Vein endothelial cell (primary cell): ENCODE results near the gene SLC25A34. TPM values are rescaled to one million over a fixed set of nuclear protein-coding genes. Genes with fewer than 3 reads are reported as not detected.

Source experiments
- total RNA-seq: library from RNA; depleted of rRNA; stranded (reverse); fragments of >200 nt; gene quantifications from 2 replicates; pipeline ENCODE4 v1.2.3, GENCODE V29; 2012

Gene SLC25A34
- total RNA-seq: 0.33 and 1.1 TPM in 2 replicates

DNA sequence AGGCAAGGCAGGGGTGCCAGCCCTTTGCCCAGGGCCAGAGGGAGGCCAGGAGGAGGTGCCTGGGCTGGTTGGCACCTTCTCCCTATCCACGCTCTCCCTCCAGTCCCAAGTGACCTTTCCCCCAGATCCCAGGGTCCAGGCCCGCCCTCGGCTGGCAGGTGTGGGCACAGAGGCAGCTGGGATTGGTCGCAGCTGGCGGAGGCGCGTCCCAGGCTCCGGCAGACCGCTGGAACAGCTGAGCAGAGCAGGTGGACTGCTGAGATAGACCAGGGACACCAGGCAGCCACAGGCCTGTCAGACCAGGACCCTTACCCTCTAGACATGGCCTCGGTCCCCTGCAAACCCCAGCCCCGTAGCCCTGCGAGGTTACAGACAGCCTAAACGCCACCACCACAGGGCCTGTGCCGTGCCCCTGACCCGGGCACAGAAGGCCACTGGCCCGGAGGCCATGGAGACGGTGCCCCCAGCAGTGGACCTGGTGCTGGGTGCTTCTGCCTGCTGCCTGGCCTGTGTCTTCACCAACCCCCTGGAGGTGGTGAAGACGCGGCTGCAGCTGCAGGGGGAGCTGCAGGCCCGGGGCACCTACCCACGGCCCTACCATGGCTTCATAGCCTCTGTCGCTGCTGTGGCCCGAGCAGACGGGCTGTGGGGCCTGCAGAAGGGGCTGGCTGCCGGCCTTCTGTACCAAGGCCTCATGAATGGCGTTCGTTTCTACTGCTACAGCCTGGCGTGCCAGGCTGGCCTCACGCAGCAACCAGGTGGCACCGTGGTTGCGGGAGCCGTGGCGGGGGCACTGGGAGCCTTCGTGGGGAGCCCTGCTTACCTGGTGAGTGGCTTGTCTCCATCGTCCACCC, at the start of gene SLC25A34:
Gene SLC25A34, plus strand, starts transcription at position 221 of the 854 bp plus-strand sequence. Its CDS starts 228 bp downstream, at position 449.

GRCh38 chr1:15742339-15742801, 6.3 kb downstream of the SLC25A34 start, which contains the start of gene TMEM82:
Gene TMEM82 (plus strand): TSS chr1:15742499. CDS start chr1:15742560, 61 bp downstream.

DNA sequence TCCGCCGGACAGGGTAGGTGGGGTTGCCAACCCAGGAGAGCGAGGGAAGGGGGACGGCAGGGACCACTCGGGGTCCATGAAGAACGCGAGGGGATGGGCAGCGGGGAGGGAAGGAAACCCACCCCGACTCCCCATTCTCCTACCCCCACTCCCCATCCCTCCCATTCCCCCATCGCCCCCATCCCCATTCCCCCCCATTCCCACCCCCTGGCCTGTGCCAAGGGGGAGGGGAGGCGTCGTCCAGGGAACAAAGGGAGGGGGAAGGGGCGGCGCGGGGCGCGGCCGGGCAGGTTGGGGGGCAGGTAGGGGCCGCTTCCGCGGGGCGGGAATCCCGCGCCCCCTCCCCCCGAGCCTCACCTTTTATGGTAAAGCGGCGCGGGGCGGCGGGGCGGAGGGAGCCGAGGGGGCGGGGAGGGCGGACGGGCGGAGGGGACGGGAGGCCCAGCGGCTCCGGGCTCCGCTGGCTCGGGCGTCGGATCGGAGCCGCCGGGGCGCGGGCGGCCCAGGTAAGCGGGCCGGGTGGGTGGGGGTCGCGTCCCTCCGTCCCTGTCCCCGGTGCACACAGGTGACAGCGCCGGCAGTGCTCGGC, 22.4 kb downstream of the SLC25A34 start, which contains the start of gene FBLIM1:
Gene FBLIM1, plus strand, starts transcription at position 453 of the 589 bp plus-strand sequence. CDS start 6,189 bp downstream, outside the sequence.

Other genes with a start within 250 kb of the SLC25A34 start
- gene CASP9, start 212.0 kb upstream of the SLC25A34 start, total RNA-seq: 6.3 and 8.5 TPM in 2 replicates
- gene DNAJC16, start 209.4 kb upstream of the SLC25A34 start, total RNA-seq: 19.3 and 24.5 TPM in 2 replicates
- gene AGMAT, start 151.2 kb upstream of the SLC25A34 start, total RNA-seq: 1.3 TPM in 2 replicates
- 25.2 and 30.3 TPM in 2 replicates for gene DDI2, start 118.8 kb upstream of the SLC25A34 start, total RNA-seq
- gene PLEKHM2, start 51.9 kb upstream of the SLC25A34 start, total RNA-seq: 62.9 and 79.4 TPM in 2 replicates
- not detected in 2 replicates for gene TMEM82, start 6.2 kb downstream of the SLC25A34 start, total RNA-seq
- gene FBLIM1, start 22.5 kb downstream of the SLC25A34 start, total RNA-seq: 365 and 655 TPM in 2 replicates
- 1.6 and 1.8 TPM in 2 replicates for gene UQCRHL, start 71.4 kb downstream of the SLC25A34 start, total RNA-seq
- gene SPEN, start 111.4 kb downstream of the SLC25A34 start, total RNA-seq: 33.0 and 34.6 TPM in 2 replicates
- gene ZBTB17, start 239.8 kb downstream of the SLC25A34 start, total RNA-seq: 30.1 and 41.5 TPM in 2 replicates